ENCODE data around the gene ANKRD12. TPM values are rescaled to one million over a fixed set of nuclear protein-coding genes. Genes with fewer than 3 reads are reported as not detected.

Gene ANKRD12
- total and polyA plus RNA-seq, 2 donors (not counting 1 experiment from before 2014, with no cell fraction given), result 13.0 to 53.3 TPM

GRCh38 chr18:9106800-9107584 lies 29.6 kb upstream of the ANKRD12 start:
- H3K4me1 ChIP-seq (ENCODE audit: control insufficient read depth, extremely low read depth, insufficient read depth, low read length), result peaks cover 10% of the 10 kb centered on the region
- H2AFZ ChIP-seq (ENCODE audit: low read length), result no peak overlapping the region
- peak overlapping the region in 2 of 4 experiments; percentile 23 for H3K4me3 ChIP-seq (replicated peaks in 1 of 4; ENCODE audit: control extremely low read depth in 1 of 4, insufficient read depth in 1 of 4, low read depth in 3 of 4, low read length in 4 of 4)
- TF ChIP-seq CTCF (conservative IDR thresholded peaks at IDR 0.05 in 1 of 2, IDR thresholded peaks at IDR 0.05 in 1 of 2; ENCODE audit: low read depth in 1 of 2, low read length in 2 of 2) (no peak), EZH2 (IDR thresholded peaks at IDR 0.05; ENCODE audit: low read length, missing control alignments) (no peak)
- H3K27me3 ChIP-seq (ENCODE audit: control insufficient read depth, insufficient read depth, low read length), result no peaks in the 10 kb centered on the region
- peak overlapping the region; percentile 15 for H3K4me2 ChIP-seq (ENCODE audit: extremely low read depth, insufficient read depth, low read length)
- H4K20me1 ChIP-seq (ENCODE audit: control insufficient read depth, extremely low read depth, insufficient read depth, low read length), result no peaks in the 10 kb centered on the region
- no peaks in the 10 kb centered on the region for H3K9me3 ChIP-seq (ENCODE audit: control insufficient read depth, insufficient read depth, low read depth, low read length)
- DNase-seq (ENCODE audit: low read depth in 2 of 2), result no peak
- H3K79me2 ChIP-seq (ENCODE audit: control insufficient read depth, insufficient read depth, low read length), result peaks cover 92% of the 10 kb centered on the region
- no peak overlapping the region for H3K9ac ChIP-seq (ENCODE audit: insufficient read depth, low read length)
- no peaks in the 10 kb centered on the region for H3K36me3 ChIP-seq (ENCODE audit: control insufficient read depth, insufficient read depth, low read length)
- no peak overlapping the region for H3K27ac ChIP-seq (ENCODE audit: insufficient read depth, low read length)

DNA sequence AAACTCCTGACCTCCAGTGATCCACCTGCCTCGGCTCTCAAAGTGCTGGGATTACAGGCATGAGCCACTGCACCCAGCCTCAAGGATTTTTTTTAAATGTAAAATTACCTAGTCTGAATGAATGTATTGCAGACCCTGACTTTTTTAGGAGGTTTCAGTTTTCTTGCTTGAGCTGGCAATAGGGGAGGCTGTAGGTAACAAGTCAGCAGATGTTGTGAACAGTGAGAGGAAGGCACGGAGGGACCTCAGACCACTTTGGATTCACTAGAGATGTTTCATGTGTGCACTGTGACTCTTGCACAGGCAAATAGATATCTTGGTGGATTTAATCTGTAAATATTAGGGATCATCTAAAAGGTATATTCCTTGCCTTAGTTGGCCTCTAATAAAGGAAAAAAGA lies 27.7 kb upstream of the ANKRD12 start:
- Histone ChIP-seq H3K27me3 (ENCODE audit: control insufficient read depth, insufficient read depth, low read length) (no peaks in the 10 kb centered on the region), H3K27ac (ENCODE audit: insufficient read depth, low read length) (peak overlapping the region; percentile 26), H3K4me3 (replicated peaks in 1 of 4; ENCODE audit: control extremely low read depth in 1 of 4, insufficient read depth in 1 of 4, low read depth in 3 of 4, low read length in 4 of 4) (no peak overlapping the region), H3K36me3 (ENCODE audit: control insufficient read depth, insufficient read depth, low read length) (no peaks in the 10 kb centered on the region), H3K4me1 (ENCODE audit: control insufficient read depth, extremely low read depth, insufficient read depth, low read length) (peaks cover 10% of the 10 kb centered on the region), H4K20me1 (ENCODE audit: control insufficient read depth, extremely low read depth, insufficient read depth, low read length) (no peaks in the 10 kb centered on the region), H2AFZ (ENCODE audit: low read length) (no peak overlapping the region), H3K9me3 (ENCODE audit: control insufficient read depth, insufficient read depth, low read depth, low read length) (no peaks in the 10 kb centered on the region), H3K4me2 (ENCODE audit: extremely low read depth, insufficient read depth, low read length) (peak overlapping the region; percentile 28), H3K9ac (ENCODE audit: insufficient read depth, low read length) (no peak overlapping the region), H3K79me2 (ENCODE audit: control insufficient read depth, insufficient read depth, low read length) (peaks cover 98% of the 10 kb centered on the region)
- DNase-seq (ENCODE audit: low read depth in 2 of 2), result no peak
- TF ChIP-seq CTCF (conservative IDR thresholded peaks at IDR 0.05 in 1 of 2, IDR thresholded peaks at IDR 0.05 in 1 of 2; ENCODE audit: low read depth in 1 of 2, low read length in 2 of 2) (no peak), EZH2 (IDR thresholded peaks at IDR 0.05; ENCODE audit: low read length, missing control alignments) (no peak)

- no peaks in the 10 kb centered on the region for H3K9me3 ChIP-seq (ENCODE audit: control insufficient read depth, insufficient read depth, low read depth, low read length)
- peak; percentile 36 to 70 for DNase-seq (ENCODE audit: low read depth in 2 of 2)
- peak overlapping the region; percentile 28 for H3K4me2 ChIP-seq (ENCODE audit: extremely low read depth, insufficient read depth, low read length)
- peak overlapping the region; percentile 26 for H3K27ac ChIP-seq (ENCODE audit: insufficient read depth, low read length)
- H3K27me3 ChIP-seq (ENCODE audit: control insufficient read depth, insufficient read depth, low read length), result no peaks in the 10 kb centered on the region
- peak overlapping the region in 1 of 4 experiments; percentile 18 for H3K4me3 ChIP-seq (replicated peaks in 1 of 4; ENCODE audit: control extremely low read depth in 1 of 4, insufficient read depth in 1 of 4, low read depth in 3 of 4, low read length in 4 of 4)
- H2AFZ ChIP-seq (ENCODE audit: low read length), result no peak overlapping the region
- H3K36me3 ChIP-seq (ENCODE audit: control insufficient read depth, insufficient read depth, low read length), result no peaks in the 10 kb centered on the region
- no peak for TF ChIP-seq CTCF (conservative IDR thresholded peaks at IDR 0.05 in 1 of 2, IDR thresholded peaks at IDR 0.05 in 1 of 2; ENCODE audit: low read depth in 1 of 2, low read length in 2 of 2)
- no peak for TF ChIP-seq EZH2 (IDR thresholded peaks at IDR 0.05; ENCODE audit: low read length, missing control alignments)
- H3K4me1 ChIP-seq (ENCODE audit: control insufficient read depth, extremely low read depth, insufficient read depth, low read length), result peaks cover 10% of the 10 kb centered on the region
- H3K79me2 ChIP-seq (ENCODE audit: control insufficient read depth, insufficient read depth, low read length), result peaks cover 97% of the 10 kb centered on the region
- H3K9ac ChIP-seq (ENCODE audit: insufficient read depth, low read length), result no peak overlapping the region
- no peaks in the 10 kb centered on the region for H4K20me1 ChIP-seq (ENCODE audit: control insufficient read depth, extremely low read depth, insufficient read depth, low read length)
These were observed 27.1 kb upstream of the ANKRD12 start for GRCh38 chr18:9109523-9109922.
